ENCODE results near the gene POLN. TPM values are rescaled to one million over a fixed set of nuclear protein-coding genes. Genes with fewer than 3 reads are reported as not detected.
"Not testable (repeated sequence)": the region's sequence is repeated elsewhere in the genome, so short reads cannot be mapped to it uniquely, and the experiment has no call there.

The POLN gene
- total RNA-seq, 2 experiments from 2014 or later, result 4.0 to 4.4 TPM

GRCh38 chr4:2165391-2165790 is 76.5 kb downstream of the POLN start:
- H3K4me2 ChIP-seq (ENCODE audit: low read length), result no peak overlapping the region
- TF ChIP-seq EZH2phosphoT487 (IDR thresholded peaks at IDR 0.05; ENCODE audit: borderline replicate concordance, low read depth, low read length), result no peak
- TF ChIP-seq, protein P1, sequence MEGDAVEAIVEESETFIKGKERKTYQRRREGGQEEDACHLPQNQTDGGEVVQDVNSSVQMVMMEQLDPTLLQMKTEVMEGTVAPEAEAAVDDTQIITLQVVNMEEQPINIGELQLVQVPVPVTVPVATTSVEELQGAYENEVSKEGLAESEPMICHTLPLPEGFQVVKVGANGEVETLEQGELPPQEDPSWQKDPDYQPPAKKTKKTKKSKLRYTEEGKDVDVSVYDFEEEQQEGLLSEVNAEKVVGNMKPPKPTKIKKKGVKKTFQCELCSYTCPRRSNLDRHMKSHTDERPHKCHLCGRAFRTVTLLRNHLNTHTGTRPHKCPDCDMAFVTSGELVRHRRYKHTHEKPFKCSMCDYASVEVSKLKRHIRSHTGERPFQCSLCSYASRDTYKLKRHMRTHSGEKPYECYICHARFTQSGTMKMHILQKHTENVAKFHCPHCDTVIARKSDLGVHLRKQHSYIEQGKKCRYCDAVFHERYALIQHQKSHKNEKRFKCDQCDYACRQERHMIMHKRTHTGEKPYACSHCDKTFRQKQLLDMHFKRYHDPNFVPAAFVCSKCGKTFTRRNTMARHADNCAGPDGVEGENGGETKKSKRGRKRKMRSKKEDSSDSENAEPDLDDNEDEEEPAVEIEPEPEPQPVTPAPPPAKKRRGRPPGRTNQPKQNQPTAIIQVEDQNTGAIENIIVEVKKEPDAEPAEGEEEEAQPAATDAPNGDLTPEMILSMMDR (conservative IDR thresholded peaks at IDR 0.05; ENCODE audit: low read length), result no peak
- no peaks in the 10 kb centered on the region for H3K4me1 ChIP-seq (ENCODE audit: insufficient read depth, low read length, poor library complexity, severe bottlenecking)
- BruUV-seq (replicated peaks), result no TSS peak
- H3K79me2 ChIP-seq (ENCODE audit: insufficient read depth, low read depth, low read length), result no peaks in the 10 kb centered on the region
- no peaks in the 10 kb centered on the region for H3K9me3 ChIP-seq (ENCODE audit: low read length)
- no peaks in the 10 kb centered on the region for H4K20me1 ChIP-seq (ENCODE audit: insufficient read depth, low read length)
- no peak overlapping the region for H2AFZ ChIP-seq (ENCODE audit: low read length)
- intact Hi-C loops (cut with micrococcal nuclease; ENCODE audit: unreplicated experiment), result no loop called here
- no peak overlapping the region for H3K4me3 ChIP-seq (ENCODE audit: low read depth, low read length, poor library complexity, severe bottlenecking)
- H3K9me2 ChIP-seq (ENCODE audit: insufficient read depth, low read length), result no peaks in the 10 kb centered on the region
- no peak for DNase-seq (ENCODE audit: low spot score)
- ChIA-PET POLR2A (no interaction called here), CTCF (ENCODE audit: unreplicated experiment) (no interaction called here)
- H3K27ac ChIP-seq (ENCODE audit: low read depth, low read length, poor library complexity, severe bottlenecking), result no peak overlapping the region
- H3K36me3 ChIP-seq (ENCODE audit: insufficient read depth, low read length), result no peaks in the 10 kb centered on the region

GRCh38 chr4:2163311-2163821 is 78.6 kb downstream of the POLN start:
- BruUV-seq (replicated peaks), result no TSS peak
- H3K9me2 ChIP-seq (ENCODE audit: insufficient read depth, low read length), result no peaks in the 10 kb centered on the region
- ChIA-PET CTCF (ENCODE audit: unreplicated experiment) (no interaction called here), POLR2A (no interaction called here)
- DNase-seq (ENCODE audit: low spot score), result no peak
- intact Hi-C loops (cut with micrococcal nuclease; ENCODE audit: unreplicated experiment), result no loop called here
- no peaks in the 10 kb centered on the region for H4K20me1 ChIP-seq (ENCODE audit: insufficient read depth, low read length)
- H3K27ac ChIP-seq (ENCODE audit: low read depth, low read length, poor library complexity, severe bottlenecking), result no peak overlapping the region
- no peak overlapping the region for H2AFZ ChIP-seq (ENCODE audit: low read length)
- no peak overlapping the region for H3K4me3 ChIP-seq (ENCODE audit: low read depth, low read length, poor library complexity, severe bottlenecking)
- no peaks in the 10 kb centered on the region for H3K36me3 ChIP-seq (ENCODE audit: insufficient read depth, low read length)
- no peak overlapping the region for H3K4me2 ChIP-seq (ENCODE audit: low read length)
- no peaks in the 10 kb centered on the region for H3K9me3 ChIP-seq (ENCODE audit: low read length)
- H3K4me1 ChIP-seq (ENCODE audit: insufficient read depth, low read length, poor library complexity, severe bottlenecking), result no peaks in the 10 kb centered on the region
- H3K79me2 ChIP-seq (ENCODE audit: insufficient read depth, low read depth, low read length), result no peaks in the 10 kb centered on the region
- TF ChIP-seq, protein P1 (conservative IDR thresholded peaks at IDR 0.05; ENCODE audit: low read length), result no peak
- no peak for TF ChIP-seq EZH2phosphoT487 (IDR thresholded peaks at IDR 0.05; ENCODE audit: borderline replicate concordance, low read depth, low read length)

- H3K27ac ChIP-seq (ENCODE audit: low read depth, low read length, poor library complexity, severe bottlenecking); H3K4me3 ChIP-seq (ENCODE audit: low read depth, low read length, poor library complexity, severe bottlenecking); H3K4me2 ChIP-seq (ENCODE audit: low read length); intact Hi-C loops (cut with micrococcal nuclease; ENCODE audit: unreplicated experiment); CTCF ChIA-PET (ENCODE audit: unreplicated experiment); H3K9me3 ChIP-seq (ENCODE audit: low read length); BruUV-seq (replicated peaks); H3K9me2 ChIP-seq (ENCODE audit: insufficient read depth, low read length); H3K36me3 ChIP-seq (ENCODE audit: insufficient read depth, low read length); H4K20me1 ChIP-seq (ENCODE audit: insufficient read depth, low read length); DNase-seq (ENCODE audit: low spot score); POLR2A ChIA-PET; H3K4me1 ChIP-seq (ENCODE audit: insufficient read depth, low read length, poor library complexity, severe bottlenecking); H3K79me2 ChIP-seq (ENCODE audit: insufficient read depth, low read depth, low read length); H2AFZ ChIP-seq (ENCODE audit: low read length): not testable (repeated sequence)
Observed at GRCh38 chr4:2161092-2161703, 80.7 kb downstream of the POLN start.

All from OCI-LY7 (cell line).